Body of pancreas (tissue), 4 donors: ENCODE data around the gene ARHGAP22. TPM values are rescaled to one million over a fixed set of nuclear protein-coding genes. Genes with fewer than 3 reads are reported as not detected.

Source experiments
- ATAC-seq: fragments of 150-250 bp; one replicate; pipeline ENCODE4 v1.9.1; 2016
- DNase-seq, 4 donors: peaks; one replicate each; pipeline ENCODE4 v3.0.0-alpha.2; 2019
- H3K27ac ChIP-seq, 4 donors: fragments of 200-600 bp; sonication (generic); 1 replicate in 3 of 4; 2 replicates in 1 of 4; pipeline versions ENCODE4 v1.5.1 to v1.6.1; 2016 to 2019; ENCODE audit warnings: mild to moderate bottlenecking in 1 of 4, mixed read lengths in 1 of 4, moderate library complexity in 1 of 4
- H3K27me3 ChIP-seq, 2 donors: fragments of 200-600 bp; sonication (generic); one replicate each; pipeline ENCODE4 v1.6.0; 2016; ENCODE audit warnings: mild to moderate bottlenecking in 1 of 2
- H3K36me3 ChIP-seq, 2 donors: fragments of 200-600 bp; sonication (generic); replicated peaks in 1 of 2; 2 replicates each; pipeline ENCODE4 v1.5.1; 2016; ENCODE audit warnings: low read depth in 2 of 2; ENCODE audit not compliant: insufficient read depth in 1 of 2
- H3K4me1 ChIP-seq: fragments of 200-600 bp; sonication (generic); one replicate; pipeline ENCODE4 v1.6.0; 2016
- H3K4me3 ChIP-seq, 2 donors: fragments of 200-600 bp; sonication (generic); 1 replicate in 1 of 2; 2 replicates in 1 of 2; pipeline ENCODE4 v1.5.1; 2016 to 2019
- H3K9me3 ChIP-seq, 3 donors: fragments of 200-600 bp; sonication (generic); 1 replicate in 2 of 3; 2 replicates in 1 of 3; pipeline ENCODE4 v1.5.1; 2016
- POLR2A ChIP-seq, 3 donors: fragments of 450-650 bp; IDR thresholded peaks; one replicate each; pipeline ENCODE4 v1.6.1; 2016; ENCODE audit warnings: antibody characterized with exemption in 3 of 3, mild to moderate bottlenecking in 2 of 3
- WGBS, 2 donors: methylation state at CpG; one replicate each; pipeline ENCODE4 v1.1.5; 2017; 5-methylcytosine and 5-hydroxymethylcytosine counted together
- intact Hi-C: fragments of 100-400 bp; cut with DNase I; formaldehyde crosslinking; loops from one replicate; pipeline ENCODE4 v1.15.1; 2023
- total RNA-seq, 2 donors: library from RNA; depleted of rRNA; stranded (reverse); fragments of >200 nt; gene quantifications; one replicate each; pipeline ENCODE4 v1.1.0, GENCODE V29; 2016
- TF ChIP-seq, protein P1 (sequence below), 7 experiments: fragments of 450-650 bp in 4 of 7; fragments of 200-600 bp in 3 of 7; sonication (generic) in 3 of 7; IDR thresholded peaks; one replicate each; pipeline ENCODE4 v1.5.1; 2016 to 2019; ENCODE audit warnings: antibody characterized with exemption in 7 of 7

The ARHGAP22 gene
- total RNA-seq, 2 donors from 2014 or later, result 1.6 to 4.6 TPM

DNA sequence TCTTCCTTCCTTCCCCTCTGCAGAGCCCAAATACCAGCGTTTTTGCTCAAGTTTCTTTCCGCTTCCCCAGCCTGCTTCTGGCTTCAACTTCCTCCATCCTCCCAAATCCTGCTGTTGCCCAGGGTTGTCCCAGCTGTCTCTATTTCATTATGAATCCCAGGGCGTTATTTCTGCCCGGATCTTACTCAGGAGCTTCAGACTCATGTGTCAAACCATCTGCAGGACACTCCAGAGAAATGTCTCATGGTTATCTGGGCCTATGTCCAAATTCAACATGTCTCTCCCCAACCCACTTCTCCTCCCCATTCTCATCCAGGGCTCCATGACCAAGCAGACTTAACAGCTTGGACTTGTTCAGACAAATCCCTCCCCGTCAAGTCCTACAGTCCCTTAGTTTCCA, 15.6 kb downstream of the ARHGAP22 start:
- Histone ChIP-seq H3K36me3 (no peaks in the 10 kb centered on the region), H3K4me3 (no peak overlapping the region), H3K27ac (no peak overlapping the region), H3K27me3 (no peaks in the 10 kb centered on the region), H3K4me1 (no peaks in the 10 kb centered on the region), H3K9me3 (no peaks in the 10 kb centered on the region)
- DNase-seq (no peak), ATAC-seq (no peak)
- intact Hi-C loops, result no loop called here
- TF ChIP-seq POLR2A (IDR thresholded peaks at IDR 0.05), result no peak
- TF ChIP-seq, protein P1, sequence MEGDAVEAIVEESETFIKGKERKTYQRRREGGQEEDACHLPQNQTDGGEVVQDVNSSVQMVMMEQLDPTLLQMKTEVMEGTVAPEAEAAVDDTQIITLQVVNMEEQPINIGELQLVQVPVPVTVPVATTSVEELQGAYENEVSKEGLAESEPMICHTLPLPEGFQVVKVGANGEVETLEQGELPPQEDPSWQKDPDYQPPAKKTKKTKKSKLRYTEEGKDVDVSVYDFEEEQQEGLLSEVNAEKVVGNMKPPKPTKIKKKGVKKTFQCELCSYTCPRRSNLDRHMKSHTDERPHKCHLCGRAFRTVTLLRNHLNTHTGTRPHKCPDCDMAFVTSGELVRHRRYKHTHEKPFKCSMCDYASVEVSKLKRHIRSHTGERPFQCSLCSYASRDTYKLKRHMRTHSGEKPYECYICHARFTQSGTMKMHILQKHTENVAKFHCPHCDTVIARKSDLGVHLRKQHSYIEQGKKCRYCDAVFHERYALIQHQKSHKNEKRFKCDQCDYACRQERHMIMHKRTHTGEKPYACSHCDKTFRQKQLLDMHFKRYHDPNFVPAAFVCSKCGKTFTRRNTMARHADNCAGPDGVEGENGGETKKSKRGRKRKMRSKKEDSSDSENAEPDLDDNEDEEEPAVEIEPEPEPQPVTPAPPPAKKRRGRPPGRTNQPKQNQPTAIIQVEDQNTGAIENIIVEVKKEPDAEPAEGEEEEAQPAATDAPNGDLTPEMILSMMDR (IDR thresholded peaks at IDR 0.05), result no peak
- WGBS, 2 donors, result 75 to 76% methylated on average over 5 of the region's 5 CpGs

- no peaks in the 10 kb centered on the region for H3K27me3 ChIP-seq
- H3K27ac ChIP-seq, result no peak overlapping the region
- H3K9me3 ChIP-seq, result no peaks in the 10 kb centered on the region
- intact Hi-C loops, result no loop called here
- DNase-seq, result no peak
- no peaks in the 10 kb centered on the region for H3K4me1 ChIP-seq
- 92 to 95% methylated on average over 2 to 3 of the region's 3 CpGs for WGBS, 2 donors
- no peak for TF ChIP-seq POLR2A (IDR thresholded peaks at IDR 0.05)
- TF ChIP-seq, protein P1 (IDR thresholded peaks at IDR 0.05), result no peak
- ATAC-seq, result no peak
- H3K36me3 ChIP-seq, result no peaks in the 10 kb centered on the region
- H3K4me3 ChIP-seq, result no peak overlapping the region
These were observed 17.1 kb downstream of the ARHGAP22 start for GRCh38 chr10:48587819-48588218.

DNA sequence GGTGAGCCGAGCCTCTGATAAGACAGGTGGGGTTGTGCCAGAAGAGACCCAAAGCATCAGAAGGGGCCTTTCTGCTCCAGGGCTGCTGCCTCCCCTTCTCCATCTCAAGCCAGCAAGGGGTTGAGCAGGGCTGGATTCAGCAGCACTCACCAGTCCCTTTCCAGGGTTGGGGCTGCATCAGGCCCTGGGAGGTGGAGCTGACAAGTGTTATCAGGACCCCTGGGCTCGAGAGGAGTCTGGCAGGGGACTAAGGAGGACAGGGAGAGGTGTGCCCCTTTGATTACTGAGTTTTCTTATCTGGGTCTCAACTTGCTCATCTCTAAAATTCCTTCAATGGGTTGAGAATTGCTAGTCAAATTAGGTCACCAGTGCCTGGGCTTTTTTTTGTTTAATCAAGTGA, 17.8 kb downstream of the ARHGAP22 start:
- TF ChIP-seq POLR2A (IDR thresholded peaks at IDR 0.05), result no peak
- TF ChIP-seq, protein P1 (IDR thresholded peaks at IDR 0.05), result no peak
- ATAC-seq (no peak), DNase-seq (no peak)
- Histone ChIP-seq H3K9me3 (no peaks in the 10 kb centered on the region), H3K4me1 (no peaks in the 10 kb centered on the region), H3K36me3 (no peaks in the 10 kb centered on the region), H3K27me3 (no peaks in the 10 kb centered on the region), H3K27ac (no peak overlapping the region), H3K4me3 (no peak overlapping the region)
- intact Hi-C loops, result no loop called here
- WGBS, 2 donors, result 28 to 47% methylated on average over 2 of the region's 2 CpGs

GRCh38 chr10:48582970-48583369, 21.9 kb downstream of the ARHGAP22 start:
- no peak for DNase-seq
- H3K27ac ChIP-seq, result no peak overlapping the region
- no peak for ATAC-seq
- H3K4me1 ChIP-seq, result no peaks in the 10 kb centered on the region
- no peaks in the 10 kb centered on the region for H3K36me3 ChIP-seq
- H3K27me3 ChIP-seq, result no peaks in the 10 kb centered on the region
- H3K9me3 ChIP-seq, result no peaks in the 10 kb centered on the region
- 83 to 90% methylated on average over 3 to 10 of the region's 10 CpGs for WGBS, 2 donors
- intact Hi-C loops, result no loop called here
- no peak overlapping the region for H3K4me3 ChIP-seq
- TF ChIP-seq, protein P1 (IDR thresholded peaks at IDR 0.05), result no peak
- TF ChIP-seq POLR2A (IDR thresholded peaks at IDR 0.05), result no peak

- no peak overlapping the region for H3K4me3 ChIP-seq
- H3K36me3 ChIP-seq, result no peaks in the 10 kb centered on the region
- no peak for ATAC-seq
- H3K27me3 ChIP-seq, result no peaks in the 10 kb centered on the region
- no peak for DNase-seq
- H3K4me1 ChIP-seq, result no peaks in the 10 kb centered on the region
- TF ChIP-seq, protein P1 (IDR thresholded peaks at IDR 0.05), result no peak
- no peak for TF ChIP-seq POLR2A (IDR thresholded peaks at IDR 0.05)
- H3K27ac ChIP-seq, result no peak overlapping the region
- WGBS, 2 donors, result 85 to 86% methylated on average over 5 of the region's 5 CpGs
- no peaks in the 10 kb centered on the region for H3K9me3 ChIP-seq
- intact Hi-C loops, result no loop called here
These were observed 24.6 kb downstream of the ARHGAP22 start for GRCh38 chr10:48580236-48580635.
